GM18508 (cell line): ENCODE data around the gene VSTM4.
A peak's percentile ranks its signal among the peaks of the same experiment; 100 is the strongest.

Experiments
- ATAC-seq: cut with Tn5 transposase; IDR thresholded peaks from one replicate; pipeline ENCODE4 v1.9.1; 2021; ENCODE audit warnings: moderate number of reproducible peaks; ENCODE audit not compliant: insufficient read depth, unreplicated experiment

VSTM4 gene

DNA sequence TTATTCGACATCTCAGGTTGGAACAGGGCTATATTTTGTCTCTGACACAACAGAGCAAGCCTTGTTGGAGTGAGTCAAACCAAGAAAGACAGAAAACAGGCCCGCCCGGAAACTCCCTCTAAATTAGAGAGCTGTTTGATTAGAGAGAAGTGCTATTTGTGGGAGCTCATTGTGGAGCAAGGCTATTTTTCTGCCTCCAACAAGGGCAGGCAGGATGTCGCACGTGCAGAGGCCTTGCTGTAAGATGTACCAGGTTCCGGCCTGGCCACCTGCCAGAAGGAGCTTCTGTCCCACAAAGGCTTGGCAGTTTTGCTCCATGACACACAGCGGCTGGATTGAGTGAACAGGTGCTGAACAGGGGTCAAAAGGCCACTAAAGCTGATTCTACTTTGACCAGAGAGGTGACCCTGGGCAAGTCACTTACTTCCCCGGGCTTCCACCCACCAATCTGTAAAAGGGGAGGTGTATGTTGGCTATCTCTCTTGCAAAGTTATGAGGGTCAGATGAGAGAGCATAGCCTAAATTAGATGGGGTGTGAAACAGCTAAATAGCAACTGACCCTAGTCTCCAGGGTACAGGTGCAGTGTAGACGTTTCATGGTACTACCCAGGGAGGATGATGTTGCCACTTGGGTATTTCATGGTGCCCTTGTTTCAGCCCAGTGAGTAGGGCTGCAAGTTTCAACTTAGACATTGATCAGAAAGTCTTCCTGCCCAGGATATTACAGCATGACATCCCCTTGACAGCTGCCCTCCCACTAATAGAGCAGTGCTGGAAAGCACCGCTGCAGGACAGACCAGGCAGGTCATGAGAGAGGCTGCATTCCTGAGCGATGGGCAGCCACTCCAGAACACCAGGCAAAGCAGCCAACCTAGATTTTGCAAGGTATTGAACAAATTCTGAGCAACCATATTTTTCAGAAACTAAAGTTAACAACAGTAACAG is 62.0 kb downstream of the VSTM4 start:
- peak; percentile 58 for ATAC-seq

DNA sequence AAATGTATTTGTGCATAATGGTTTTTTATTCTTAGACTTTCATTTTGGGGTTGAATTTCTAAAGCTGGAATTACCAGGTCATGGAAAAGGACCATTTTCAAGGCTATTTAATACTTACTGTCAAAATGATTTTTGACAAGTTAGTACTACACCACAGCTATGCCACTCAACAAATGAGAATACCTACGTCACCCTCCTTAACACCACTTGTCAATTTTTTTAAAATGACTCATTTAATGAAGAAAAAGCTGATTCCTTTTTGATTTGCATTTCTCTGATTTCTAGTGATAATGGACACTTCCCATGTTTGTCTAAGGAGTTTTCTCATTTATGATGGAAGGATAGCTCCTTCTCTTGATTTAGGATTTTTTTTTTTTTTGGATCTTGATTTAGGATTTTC is 63.3 kb downstream of the VSTM4 start:
- no peak for ATAC-seq

DNA sequence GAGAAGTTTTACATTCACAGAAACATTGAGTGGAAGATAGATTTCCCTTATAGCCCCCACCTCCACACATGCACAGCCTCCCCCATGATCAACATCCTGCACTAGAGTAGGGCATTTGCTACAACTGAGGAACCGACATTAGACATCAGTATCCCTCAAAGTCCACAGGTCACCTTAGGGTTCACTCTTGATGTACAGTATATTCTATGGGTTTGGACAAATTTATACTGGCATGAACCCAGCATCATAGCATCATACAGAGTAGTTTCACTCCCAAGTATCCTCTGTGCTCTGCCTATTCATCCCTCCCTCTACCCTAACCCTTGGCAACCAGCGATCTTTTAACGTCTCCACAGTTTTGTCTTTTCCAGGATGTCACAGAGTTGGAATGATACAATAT is 64.4 kb downstream of the VSTM4 start:
- no peak for ATAC-seq

DNA sequence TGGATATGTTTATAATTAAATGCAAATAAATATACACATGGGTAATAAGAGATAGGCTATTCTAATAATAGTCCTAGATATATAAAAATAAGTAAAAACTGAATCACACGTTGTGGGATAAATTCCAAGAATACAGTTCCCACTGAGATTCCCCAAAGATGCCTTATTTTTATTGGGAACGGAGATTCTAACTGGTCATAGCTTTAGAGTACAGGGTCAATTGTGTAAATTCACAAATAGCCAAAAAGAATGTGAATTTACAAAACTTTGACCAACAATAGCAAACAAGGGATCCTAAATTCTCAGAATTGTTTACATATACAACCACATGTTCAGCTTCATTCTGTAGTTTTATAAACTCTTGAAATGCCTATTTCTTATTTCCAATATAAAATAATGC is 65.0 kb downstream of the VSTM4 start:
- no peak for ATAC-seq

DNA sequence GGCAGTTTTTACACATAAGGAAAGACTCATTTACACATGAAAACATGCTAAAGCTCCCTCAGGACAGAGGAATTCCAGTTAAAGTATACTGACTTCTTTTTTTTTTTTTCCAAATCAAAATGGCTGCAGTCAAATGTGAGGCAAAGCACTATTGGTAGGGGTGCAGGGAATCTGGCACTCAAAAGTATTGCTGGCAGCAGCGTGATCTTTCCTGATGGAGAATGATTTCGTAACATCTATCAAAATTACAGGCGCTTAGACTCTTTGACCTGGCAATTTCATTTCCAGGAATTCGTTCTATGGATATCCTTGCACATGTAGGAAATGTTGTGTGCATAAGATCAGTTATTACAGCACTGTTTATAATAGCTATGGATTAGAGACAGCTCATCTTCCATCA is 65.7 kb downstream of the VSTM4 start:
- ATAC-seq, result no peak

DNA sequence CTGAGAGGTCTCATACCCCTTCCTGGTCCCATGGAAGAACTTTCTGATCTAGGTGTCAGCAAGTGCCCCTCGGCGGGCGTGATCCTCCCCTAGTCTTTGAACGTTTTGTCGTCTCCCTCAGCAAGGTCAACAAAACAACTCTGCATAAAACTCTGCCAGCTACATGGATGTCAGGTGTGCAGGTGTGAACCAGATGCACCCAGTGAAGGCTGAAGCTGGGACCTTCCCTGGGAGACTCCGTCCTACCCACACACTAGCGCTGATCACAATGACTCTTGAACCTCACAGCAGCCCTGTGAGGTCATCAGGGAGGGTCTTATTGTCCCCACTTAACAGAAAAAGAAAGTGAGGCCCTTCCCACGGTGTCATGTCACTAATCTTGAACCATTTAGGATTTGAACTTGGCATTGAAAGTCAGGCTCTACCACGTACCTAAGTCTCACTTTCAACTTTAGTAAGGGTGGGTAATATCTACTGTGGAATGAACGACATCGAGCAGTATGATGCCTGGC is 68.1 kb downstream of the VSTM4 start:
- no peak for ATAC-seq

DNA sequence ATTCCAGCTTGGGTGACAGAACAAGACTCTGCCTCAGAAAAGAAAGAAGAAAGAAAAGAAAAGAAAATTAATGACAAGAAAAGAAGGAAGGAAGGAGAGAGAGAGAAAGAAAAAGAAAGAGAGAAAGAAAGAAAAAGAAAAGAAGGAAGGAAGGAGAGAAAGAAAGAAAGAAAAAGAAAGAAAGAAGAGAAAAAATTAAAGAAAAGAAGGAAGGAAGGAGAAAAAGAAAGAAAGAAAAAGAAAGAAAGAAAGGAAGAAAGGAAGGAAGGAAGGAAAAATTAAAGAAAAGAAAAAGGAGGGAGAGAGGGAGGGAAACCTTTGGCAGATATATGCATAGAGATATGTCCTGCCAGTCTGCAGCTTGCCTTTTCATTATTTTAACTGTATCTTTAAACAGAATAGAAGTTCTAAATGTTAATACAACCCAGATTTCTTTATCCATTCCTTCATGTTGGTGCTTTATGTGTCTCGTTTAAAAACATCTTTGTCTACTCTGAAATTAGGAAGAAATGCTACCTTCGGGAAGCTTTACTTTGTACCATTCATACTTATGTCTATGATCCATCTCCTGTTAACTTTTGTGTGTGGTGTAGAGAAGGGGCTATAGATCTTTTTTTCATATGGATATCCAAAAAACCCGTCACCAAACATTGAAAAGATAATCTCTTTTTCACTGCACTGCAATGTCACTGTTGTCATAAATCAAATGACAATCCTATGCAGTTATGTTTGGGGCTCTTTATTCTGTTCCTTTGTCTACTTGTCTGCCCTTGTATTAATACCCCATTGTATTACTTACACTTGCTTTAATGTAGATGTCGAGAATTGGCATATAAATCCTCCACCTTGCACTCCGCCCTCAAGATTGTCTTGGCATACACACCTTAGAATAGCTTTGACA is 70.8 kb downstream of the VSTM4 start:
- no peak for ATAC-seq

DNA sequence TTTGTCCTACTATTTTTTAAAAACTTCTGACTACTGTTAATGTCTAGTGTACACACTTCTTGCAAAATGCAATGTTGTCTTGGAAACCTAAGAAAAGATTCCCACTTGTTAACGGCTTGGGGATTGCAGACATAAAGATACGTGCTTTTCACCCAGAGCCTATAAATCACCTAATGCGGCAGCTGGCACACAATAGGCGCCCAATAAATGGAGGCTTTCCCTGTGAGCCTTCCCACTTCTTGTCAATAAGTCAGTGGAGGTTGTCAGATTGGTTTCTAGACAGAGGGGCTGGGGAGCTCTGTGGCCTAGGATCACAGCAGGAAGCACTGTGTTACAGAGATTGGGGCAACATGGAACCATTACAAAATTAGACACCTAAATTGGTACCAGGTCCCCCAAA is 74.7 kb downstream of the VSTM4 start:
- ATAC-seq, result no peak

DNA sequence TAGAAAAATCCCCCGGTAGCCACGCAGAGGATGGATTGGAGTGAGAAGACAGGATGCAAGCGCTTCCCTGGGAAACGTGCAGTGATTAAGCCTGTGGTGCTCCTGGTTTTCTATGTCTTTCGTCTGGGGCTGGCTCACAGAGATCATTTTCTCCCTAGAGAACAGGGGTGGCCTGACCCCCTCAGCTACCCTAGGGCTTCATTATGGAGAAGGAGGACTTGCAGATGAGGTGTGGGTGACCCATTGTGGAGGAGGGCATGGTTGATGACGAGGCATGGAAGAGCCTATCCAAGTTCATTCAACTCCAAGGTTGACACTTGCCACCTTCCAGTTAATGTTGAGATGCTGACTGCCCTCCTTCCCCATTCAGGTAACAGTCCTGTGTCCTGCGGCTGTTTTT is 75.9 kb downstream of the VSTM4 start:
- ATAC-seq, result no peak

DNA sequence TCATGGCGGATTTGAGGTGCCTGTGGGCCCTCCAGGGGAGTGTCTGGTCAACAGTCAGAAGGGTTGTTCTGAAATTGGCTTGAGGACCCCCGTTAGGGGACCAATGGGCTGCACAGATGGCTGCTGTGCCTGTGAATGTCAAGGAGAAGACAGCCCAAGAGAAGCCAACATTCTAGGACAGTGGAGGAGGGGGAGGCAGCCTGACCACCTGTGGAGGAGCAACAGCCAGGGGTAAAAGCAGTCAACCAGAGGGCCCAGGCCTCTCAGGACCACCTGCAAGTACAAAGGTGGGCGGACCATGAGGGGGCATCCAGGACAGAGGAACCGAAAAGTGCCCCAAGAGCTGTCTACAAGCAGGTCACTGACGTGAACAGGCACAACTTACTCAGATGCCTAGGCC is 76.6 kb downstream of the VSTM4 start:
- no peak for ATAC-seq

DNA sequence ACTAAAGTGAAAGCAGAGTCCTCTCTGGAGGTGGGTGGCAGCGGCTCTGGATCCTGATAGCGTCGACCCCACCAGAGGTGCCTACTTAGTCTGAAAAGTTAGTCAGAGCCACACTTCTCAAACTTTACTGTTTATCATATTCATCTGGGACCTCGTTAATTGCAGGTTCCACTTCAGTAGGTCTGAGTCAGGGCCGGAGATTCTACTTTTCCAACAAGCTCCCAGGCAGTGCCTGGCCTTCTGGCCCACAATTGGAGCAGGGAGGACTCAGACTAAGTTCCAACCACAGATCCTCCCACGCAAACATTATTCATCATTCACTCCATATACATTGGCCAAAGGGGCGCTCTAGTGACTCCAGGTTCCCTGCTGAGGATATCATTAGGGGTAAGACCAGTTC is 78.1 kb downstream of the VSTM4 start:
- no peak for ATAC-seq

DNA sequence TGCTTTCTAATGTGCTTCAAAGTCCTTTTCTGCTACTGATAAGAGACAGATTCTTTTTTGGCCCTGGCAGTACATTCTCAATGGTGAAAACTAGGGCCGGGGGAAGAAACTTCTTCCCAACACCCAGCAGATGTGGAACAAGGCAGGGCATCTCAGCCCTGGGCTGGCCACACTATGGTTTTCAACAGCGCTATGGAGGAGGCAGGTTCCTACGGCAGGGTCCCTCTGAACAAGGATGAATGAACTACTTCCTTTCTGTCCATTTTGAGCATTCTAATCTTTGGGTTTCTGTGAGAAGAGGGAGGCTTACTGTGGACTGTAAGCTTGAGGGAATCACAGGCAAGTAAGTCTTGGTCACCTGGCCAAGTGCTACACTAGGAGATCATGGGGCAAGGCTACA is 78.7 kb downstream of the VSTM4 start:
- ATAC-seq, result no peak

DNA sequence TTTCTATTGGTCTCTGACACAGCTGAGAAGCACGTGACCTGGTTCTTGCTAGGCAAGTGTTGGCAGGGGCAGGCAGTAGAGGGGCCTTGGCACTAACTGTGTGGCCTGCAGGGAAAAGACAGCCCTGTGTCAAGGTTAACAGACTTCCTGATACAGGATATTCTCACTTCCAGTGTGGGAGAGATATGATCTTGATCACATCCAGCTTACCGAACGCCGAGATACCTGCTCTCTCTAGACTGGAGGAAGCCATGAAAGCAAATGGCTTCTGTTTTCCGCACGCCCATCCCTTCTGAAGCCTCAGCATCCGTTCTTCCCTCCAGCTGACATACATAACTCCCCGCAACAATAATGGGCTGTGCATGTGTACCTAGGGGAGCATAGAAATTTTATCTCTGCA is 79.4 kb downstream of the VSTM4 start:
- no peak for ATAC-seq

DNA sequence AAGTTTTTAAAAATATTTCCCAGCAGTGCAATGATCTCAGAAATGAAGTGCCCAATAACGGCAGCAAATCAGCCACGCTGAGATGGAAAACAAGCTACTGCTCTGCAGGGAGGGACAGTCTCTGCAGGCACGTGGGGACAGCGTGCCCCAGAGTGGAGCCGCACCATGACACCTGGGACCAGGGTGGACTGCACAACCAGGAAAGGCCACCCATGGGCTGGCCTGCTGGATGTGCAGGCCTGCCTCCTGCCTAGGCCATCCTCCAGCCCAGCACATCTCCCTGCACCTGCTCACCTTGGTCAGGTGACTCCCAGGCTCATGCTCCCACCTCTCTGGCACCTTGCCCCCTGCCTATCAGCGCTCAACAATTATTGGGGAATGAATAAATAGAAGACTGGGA is 80.4 kb downstream of the VSTM4 start:
- no peak for ATAC-seq

DNA sequence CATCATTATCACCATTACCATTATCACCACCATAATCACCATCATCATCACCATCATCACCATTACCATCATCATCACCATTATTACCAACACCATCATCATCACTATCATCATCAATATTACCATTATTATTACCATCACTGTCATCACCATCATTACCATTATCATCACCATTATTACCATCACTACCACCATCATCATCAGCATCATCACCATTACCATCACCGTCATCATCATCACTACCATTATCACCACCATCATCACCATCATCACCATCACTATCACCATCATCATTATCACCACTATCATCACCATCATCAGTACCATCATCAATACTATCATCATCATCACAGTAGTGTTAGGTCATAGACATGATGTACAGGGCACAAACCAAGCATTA is 81.4 kb downstream of the VSTM4 start:
- ATAC-seq, result no peak

DNA sequence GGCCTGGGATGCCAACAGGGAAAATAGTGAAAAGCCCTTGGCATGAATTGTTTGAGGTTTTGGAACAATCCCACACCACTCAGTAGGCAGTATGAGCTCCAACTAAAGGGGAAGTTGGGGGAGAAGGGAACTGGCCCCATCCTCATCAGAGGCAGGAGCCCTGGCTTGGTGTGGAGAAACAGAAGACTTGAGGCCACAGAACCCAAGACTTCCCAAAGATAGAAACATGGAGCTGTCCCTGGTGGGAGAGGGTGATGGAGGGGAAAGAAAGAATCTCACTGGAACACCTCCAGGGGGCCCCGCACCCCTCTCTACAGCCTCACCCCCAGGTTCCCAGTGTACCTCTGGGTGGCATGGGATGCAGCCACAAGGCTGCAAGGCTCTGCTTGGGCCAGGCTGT is 85.7 kb downstream of the VSTM4 start:
- ATAC-seq, result no peak

DNA sequence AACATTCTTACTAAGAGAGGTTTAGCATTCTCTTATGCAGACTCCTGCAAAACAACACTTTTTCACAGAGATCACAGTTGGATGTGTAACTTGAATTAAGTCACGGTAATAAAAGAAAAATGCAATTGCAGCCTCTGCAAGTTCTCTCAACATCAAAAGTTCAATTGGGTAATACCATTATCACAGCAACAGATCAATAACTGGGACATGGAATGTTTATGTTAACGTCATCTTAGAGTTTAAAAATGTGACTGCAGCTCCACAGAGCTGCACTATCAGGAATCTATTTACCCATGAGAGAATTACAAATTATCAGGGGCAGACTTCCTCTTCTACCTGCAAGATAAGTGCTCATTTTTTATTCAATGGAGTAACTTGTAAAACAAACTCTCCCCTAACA is 86.7 kb downstream of the VSTM4 start:
- ATAC-seq, result no peak

DNA sequence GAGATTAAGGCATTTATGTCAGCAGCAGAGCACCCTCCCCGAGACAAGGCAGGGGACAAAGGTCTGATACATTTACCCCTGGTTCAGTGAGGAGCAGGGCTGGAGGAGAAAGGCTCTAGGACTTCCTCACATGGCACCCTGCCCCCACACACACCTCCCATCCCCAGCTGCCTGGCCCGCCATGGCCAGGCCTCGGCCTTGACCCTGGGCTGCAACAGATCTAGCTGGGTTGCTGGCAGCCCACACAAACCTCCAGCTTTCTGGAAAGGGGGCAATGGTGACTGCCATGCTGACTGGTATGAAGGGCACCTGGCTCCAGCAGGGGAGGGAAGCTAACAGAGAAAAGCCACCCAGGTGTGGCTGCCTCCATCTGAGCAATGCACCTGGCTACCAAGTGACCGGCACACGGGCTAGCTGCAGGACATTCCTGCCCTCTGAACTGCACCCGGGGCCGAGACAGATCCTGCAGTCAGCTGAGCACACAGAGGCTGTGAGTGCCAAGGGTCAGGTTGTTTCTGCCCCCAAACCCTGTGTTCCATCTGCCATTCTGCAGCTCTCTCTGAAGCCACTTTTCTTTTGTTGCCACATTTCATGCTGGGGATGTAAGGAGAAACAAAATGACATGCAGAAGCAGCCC is 89.9 kb downstream of the VSTM4 start:
- no peak for ATAC-seq

DNA sequence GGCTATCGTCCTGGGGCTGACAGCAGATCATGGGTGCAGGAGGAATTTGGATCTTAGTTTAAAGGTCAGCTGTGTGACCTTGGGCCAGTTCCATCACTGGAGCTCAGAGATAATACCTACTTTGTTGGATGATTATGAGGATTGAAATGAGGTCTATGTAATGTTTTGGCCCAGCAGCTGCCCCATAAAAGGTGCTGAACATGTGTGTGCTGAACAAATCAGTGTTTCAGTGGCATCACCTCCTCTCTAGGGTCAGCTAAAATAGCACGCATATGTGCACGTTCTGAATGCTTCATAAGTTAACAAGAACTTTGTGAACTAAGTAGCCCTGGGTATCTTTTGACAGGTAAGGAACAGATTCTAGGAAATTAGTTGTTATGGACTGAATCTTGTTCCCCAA is 90.8 kb downstream of the VSTM4 start:
- ATAC-seq, result no peak

DNA sequence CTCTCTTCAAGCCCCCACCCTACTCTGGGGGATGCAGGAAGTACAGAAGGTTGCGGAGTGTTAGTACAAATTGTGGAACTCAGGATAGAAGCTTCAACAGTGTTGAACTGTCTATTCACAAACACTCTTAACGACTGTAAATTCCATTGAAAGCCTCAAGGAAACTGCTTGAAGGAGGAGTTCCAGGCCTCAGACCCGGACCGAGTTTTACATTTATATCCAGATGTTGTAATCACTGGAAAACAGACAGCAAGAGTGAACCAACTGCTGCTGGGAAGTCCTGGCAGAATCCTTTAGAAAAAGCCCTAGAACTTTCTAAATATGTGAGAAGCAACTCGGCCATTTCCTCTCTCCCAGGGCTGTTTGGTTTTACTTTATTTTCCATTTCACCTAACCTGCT is 91.6 kb downstream of the VSTM4 start:
- no peak for ATAC-seq

DNA sequence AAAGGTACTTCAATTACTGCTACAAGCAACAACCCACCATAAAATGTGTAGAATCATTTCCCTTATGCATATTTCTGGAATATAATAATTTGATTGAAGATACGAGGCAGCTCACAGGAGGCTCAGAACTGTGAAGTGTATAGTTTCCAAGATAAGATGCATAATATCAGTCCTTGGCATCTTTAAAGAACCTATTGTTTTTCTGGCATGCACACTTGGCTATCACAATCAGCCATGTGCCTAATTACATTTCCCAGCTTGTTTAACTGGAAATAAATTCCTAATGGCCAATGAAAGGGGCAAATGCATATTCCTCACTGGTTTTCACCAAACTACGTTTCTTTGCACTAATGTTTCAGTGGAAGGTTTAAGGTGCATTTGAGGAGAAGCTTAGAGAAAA is 92.3 kb downstream of the VSTM4 start:
- ATAC-seq, result no peak
